Omental fat pad (tissue), 4 donors: ENCODE data around the gene SELENOV. TPM values are rescaled to one million over a fixed set of nuclear protein-coding genes. Genes with fewer than 3 reads are reported as not detected.

Experiments used
- ATAC-seq: fragments of 150-250 bp; one replicate; pipeline ENCODE4 v1.9.1; 2016; ENCODE audit warnings: mild to moderate bottlenecking, moderate library complexity; ENCODE audit not compliant: low FRiP score
- DNase-seq: peaks from one replicate; pipeline ENCODE4 v3.0.0-alpha.2; 2019; ENCODE audit warnings: low spot score
- CTCF ChIP-seq, 3 donors: fragments of 450-650 bp; IDR thresholded peaks; one replicate each; pipeline ENCODE4 v1.5.1; 2016 to 2017; ENCODE audit warnings: antibody characterized with exemption in 3 of 3, mild to moderate bottlenecking in 3 of 3, moderate library complexity in 2 of 3
- total RNA-seq, 4 donors: library from RNA; depleted of rRNA; stranded (reverse); fragments of >200 nt; gene quantifications; one replicate each; pipeline ENCODE4 v1.1.0, GENCODE V29; 2016

The SELENOV gene
- total RNA-seq, 4 donors from 2014 or later = not detected

GRCh38 chr19:39500543-39500942 is 14.4 kb upstream of the SELENOV start:
- TF ChIP-seq CTCF (IDR thresholded peaks at IDR 0.05) = no peak
- DNase-seq (no peak), ATAC-seq (no peak)

GRCh38 chr19:39501340-39501739 is 13.6 kb upstream of the SELENOV start:
- no peak for DNase-seq
- no peak for ATAC-seq
- no peak for TF ChIP-seq CTCF (IDR thresholded peaks at IDR 0.05)

- TF ChIP-seq CTCF (IDR thresholded peaks at IDR 0.05) = peak in 1 of 3 donors; percentile 66
- DNase-seq = no peak
- ATAC-seq = no peak
Observed at GRCh38 chr19:39502640-39503417, 12.1 kb upstream of the SELENOV start.

- no peak for TF ChIP-seq CTCF (IDR thresholded peaks at IDR 0.05)
- ATAC-seq = no peak
Observed at GRCh38 chr19:39506598-39506943, 8.4 kb upstream of the SELENOV start.

GRCh38 chr19:39506944-39507714 is 7.8 kb upstream of the SELENOV start:
- ATAC-seq (peak; percentile 50), DNase-seq (no peak)
- TF ChIP-seq CTCF (IDR thresholded peaks at IDR 0.05) = no peak

More at GRCh38 chr19:39506598-39506943, 8.4 kb upstream of the SELENOV start:
- no peak for DNase-seq

GRCh38 chr19:39507715-39508364 is 7.1 kb upstream of the SELENOV start:
- ATAC-seq (no peak), DNase-seq (no peak)
- TF ChIP-seq CTCF (IDR thresholded peaks at IDR 0.05) = no peak
